HepG2 (cell line): ENCODE results near the gene MTO1. TPM values are rescaled to one million over a fixed set of nuclear protein-coding genes. Genes with fewer than 3 reads are reported as not detected.

ENCODE experiments used
- AHR ChIP-seq: IDR thresholded peaks from 2 replicates; pipeline ENCODE4 v1.6.1; 2018; ENCODE audit warnings: missing genetic modification reagents, missing compliant biosample characterization
- BHLHE40 ChIP-seq: IDR thresholded peaks from 2 replicates; pipeline ENCODE4 v1.6.1; 2011; ENCODE audit warnings: low read length, improper control_type of control experiment
- EZH2 ChIP-seq: conservative IDR thresholded peaks from 2 replicates; pipeline ENCODE4 v1.6.1; 2012; ENCODE audit warnings: mild to moderate bottlenecking, low read depth, low read length, moderate library complexity
- IRX3 ChIP-seq: sonication (generic); formaldehyde crosslinking; IDR thresholded peaks from 2 replicates; pipeline ENCODE4 v1.8.1; 2023; ENCODE audit warnings: mild to moderate bottlenecking, low read depth, missing genetic modification reagents, borderline replicate concordance
- KMT2A ChIP-seq: sonication (generic); formaldehyde crosslinking; IDR thresholded peaks from 2 replicates; pipeline ENCODE4 v1.4.0; 2020; ENCODE audit warnings: missing genetic modification reagents
- MEIS2 ChIP-seq: sonication (generic); formaldehyde crosslinking; IDR thresholded peaks from 2 replicates; pipeline ENCODE4 v1.9.0; 2021; ENCODE audit warnings: mild to moderate bottlenecking, missing genetic modification reagents
- RFXAP ChIP-seq: sonication (generic); formaldehyde crosslinking; IDR thresholded peaks from 2 replicates; pipeline ENCODE4 v1.4.0; 2020; ENCODE audit warnings: missing genetic modification reagents, borderline replicate concordance
- SATB2 ChIP-seq: sonication (generic); formaldehyde crosslinking; IDR thresholded peaks from 2 replicates; pipeline ENCODE4 v1.5.0; 2020; ENCODE audit warnings: missing genetic modification reagents
- SP5 ChIP-seq: IDR thresholded peaks from 2 replicates; pipeline ENCODE4 v1.6.1; 2016; ENCODE audit warnings: low read depth, borderline replicate concordance
- ZFP36 ChIP-seq: fragments of 150-350 bp; IDR thresholded peaks from 2 replicates; pipeline ENCODE4 v1.6.1; 2018; ENCODE audit warnings: borderline replicate concordance, low read length, low read depth; ENCODE audit not compliant: partially characterized antibody
- ZNF674 ChIP-seq: sonication (generic); formaldehyde crosslinking; IDR thresholded peaks from 2 replicates; pipeline ENCODE4 v1.5.0; 2020; ENCODE audit warnings: low read depth, mild to moderate bottlenecking, missing genetic modification reagents
- ZNF841 ChIP-seq: sonication (generic); formaldehyde crosslinking; IDR thresholded peaks from 2 replicates; pipeline ENCODE4 v1.8.1; 2023; ENCODE audit warnings: missing genetic modification reagents, borderline replicate concordance
- polyA plus RNA-seq, 8 experiments: library from polyadenylated mRNA; depleted of rRNA in 3 of 8; stranded (reverse) in 7 of 8; unstranded in 1 of 8; fragments of >200 nt; fragmentation: Illumina TruSeq in 4 of 8; extraction: Trizol in 4 of 8; gene quantifications; 2 replicates each; pipeline versions ENCODE4 v1.2.1 to v1.2.3, GENCODE V29; 2011 to 2016; ENCODE audit warnings: low read depth in 4 of 8, missing spikeins in 1 of 8, mixed read lengths in 1 of 8; ENCODE audit not compliant: insufficient read depth in 1 of 8
- total RNA-seq, 5 experiments: library from RNA; depleted of rRNA; stranded (reverse); fragments of >200 nt; fragmentation: Illumina TruSeq; extraction: Trizol; gene quantifications; 2 replicates each; pipeline ENCODE4 v1.2.3, GENCODE V29; 2016; ENCODE audit warnings: low read depth in 1 of 5
- TF ChIP-seq, protein P1 (sequence below): IDR thresholded peaks from 2 replicates; pipeline ENCODE4 v1.6.1; 2018; ENCODE audit warnings: missing genetic modification reagents, mild to moderate bottlenecking, missing compliant biosample characterization
- TF ChIP-seq, protein P2 (sequence below): sonication (generic); formaldehyde crosslinking; IDR thresholded peaks from 2 replicates; pipeline ENCODE4 v1.8.0; 2022; ENCODE audit warnings: missing genetic modification reagents, mild to moderate bottlenecking, borderline replicate concordance
- TF ChIP-seq, protein P3 (sequence below): sonication (generic); formaldehyde crosslinking; IDR thresholded peaks from 2 replicates; pipeline ENCODE4 v1.4.0; 2020; ENCODE audit warnings: missing genetic modification reagents
- TF ChIP-seq, protein P4 (sequence below): sonication (generic); formaldehyde crosslinking; IDR thresholded peaks from 2 replicates; pipeline ENCODE4 v1.4.0; 2020; ENCODE audit warnings: missing genetic modification reagents, mild to moderate bottlenecking, borderline replicate concordance
- TF ChIP-seq, protein P5 (sequence below): IDR thresholded peaks from 2 replicates; pipeline ENCODE4 v1.6.1; 2016; ENCODE audit warnings: missing genetic modification reagents, missing compliant biosample characterization
- TF ChIP-seq, protein P6 (sequence below): sonication (generic); formaldehyde crosslinking; IDR thresholded peaks from 2 replicates; pipeline ENCODE4 v1.5.0; 2020; ENCODE audit warnings: missing genetic modification reagents
- TF ChIP-seq, protein P7 (sequence below): sonication (generic); formaldehyde crosslinking; IDR thresholded peaks from 2 replicates; pipeline ENCODE4 v1.5.0; 2020; ENCODE audit warnings: mild to moderate bottlenecking, missing genetic modification reagents

MTO1 gene
- total and polyA plus RNA-seq, 2 of the 13 experiments (the other 11 are each of a cell fraction or from before 2014, with no cell fraction given), result 21.1 to 45.3 TPM

DNA sequence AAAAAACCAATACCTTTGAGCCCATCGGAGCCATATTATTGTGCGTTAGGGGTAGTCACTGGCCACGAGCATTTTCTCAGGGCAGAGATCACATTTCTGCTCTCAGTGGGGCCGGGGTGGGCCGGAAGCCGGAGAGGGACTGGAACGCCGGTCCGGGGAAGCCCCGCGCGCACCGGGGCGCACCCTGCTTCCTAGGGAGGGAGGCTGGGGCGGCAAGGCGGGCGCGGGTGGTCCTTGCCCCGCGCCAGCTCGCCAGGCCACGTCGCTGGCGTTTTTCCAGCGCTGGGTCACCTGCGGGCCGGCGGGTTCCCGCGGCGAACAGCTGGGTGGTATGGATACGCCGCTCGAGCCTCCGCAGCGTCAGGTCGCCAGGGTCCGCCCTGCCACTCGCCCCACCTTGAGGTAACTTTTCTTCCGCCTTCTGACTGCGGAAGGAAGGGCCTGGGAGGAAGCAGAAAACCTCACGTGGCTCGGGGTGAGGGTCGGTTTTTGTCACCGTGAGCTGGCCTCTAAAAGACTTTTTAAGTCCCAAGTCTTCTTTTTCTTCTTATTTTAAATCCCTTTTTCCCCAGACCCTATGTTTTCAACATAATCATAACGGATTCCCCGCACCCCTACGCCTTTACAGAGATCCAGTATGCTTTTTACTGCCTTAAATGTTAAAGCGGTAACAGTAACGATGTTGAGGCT, 62.0 kb downstream of the MTO1 start (continued):
- TF ChIP-seq, protein P1, sequence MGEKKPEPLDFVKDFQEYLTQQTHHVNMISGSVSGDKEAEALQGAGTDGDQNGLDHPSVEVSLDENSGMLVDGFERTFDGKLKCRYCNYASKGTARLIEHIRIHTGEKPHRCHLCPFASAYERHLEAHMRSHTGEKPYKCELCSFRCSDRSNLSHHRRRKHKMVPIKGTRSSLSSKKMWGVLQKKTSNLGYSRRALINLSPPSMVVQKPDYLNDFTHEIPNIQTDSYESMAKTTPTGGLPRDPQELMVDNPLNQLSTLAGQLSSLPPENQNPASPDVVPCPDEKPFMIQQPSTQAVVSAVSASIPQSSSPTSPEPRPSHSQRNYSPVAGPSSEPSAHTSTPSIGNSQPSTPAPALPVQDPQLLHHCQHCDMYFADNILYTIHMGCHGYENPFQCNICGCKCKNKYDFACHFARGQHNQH (CRISPR knock-in tag), result no peak; the same call in 1 of the 2 replicates
- no peak for TF ChIP-seq IRX3 (CRISPR knock-in tag)
- TF ChIP-seq, protein P2, sequence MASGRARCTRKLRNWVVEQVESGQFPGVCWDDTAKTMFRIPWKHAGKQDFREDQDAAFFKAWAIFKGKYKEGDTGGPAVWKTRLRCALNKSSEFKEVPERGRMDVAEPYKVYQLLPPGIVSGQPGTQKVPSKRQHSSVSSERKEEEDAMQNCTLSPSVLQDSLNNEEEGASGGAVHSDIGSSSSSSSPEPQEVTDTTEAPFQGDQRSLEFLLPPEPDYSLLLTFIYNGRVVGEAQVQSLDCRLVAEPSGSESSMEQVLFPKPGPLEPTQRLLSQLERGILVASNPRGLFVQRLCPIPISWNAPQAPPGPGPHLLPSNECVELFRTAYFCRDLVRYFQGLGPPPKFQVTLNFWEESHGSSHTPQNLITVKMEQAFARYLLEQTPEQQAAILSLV, result peak; percentile 55; the same call in 1 of the 2 replicates
- TF ChIP-seq SATB2 (CRISPR knock-in tag), result no peak
- TF ChIP-seq ZNF674 (CRISPR knock-in tag), result 0 out of 2 replicates have a peak, but pooled peaks have one; percentile 84
- TF ChIP-seq, protein P3, sequence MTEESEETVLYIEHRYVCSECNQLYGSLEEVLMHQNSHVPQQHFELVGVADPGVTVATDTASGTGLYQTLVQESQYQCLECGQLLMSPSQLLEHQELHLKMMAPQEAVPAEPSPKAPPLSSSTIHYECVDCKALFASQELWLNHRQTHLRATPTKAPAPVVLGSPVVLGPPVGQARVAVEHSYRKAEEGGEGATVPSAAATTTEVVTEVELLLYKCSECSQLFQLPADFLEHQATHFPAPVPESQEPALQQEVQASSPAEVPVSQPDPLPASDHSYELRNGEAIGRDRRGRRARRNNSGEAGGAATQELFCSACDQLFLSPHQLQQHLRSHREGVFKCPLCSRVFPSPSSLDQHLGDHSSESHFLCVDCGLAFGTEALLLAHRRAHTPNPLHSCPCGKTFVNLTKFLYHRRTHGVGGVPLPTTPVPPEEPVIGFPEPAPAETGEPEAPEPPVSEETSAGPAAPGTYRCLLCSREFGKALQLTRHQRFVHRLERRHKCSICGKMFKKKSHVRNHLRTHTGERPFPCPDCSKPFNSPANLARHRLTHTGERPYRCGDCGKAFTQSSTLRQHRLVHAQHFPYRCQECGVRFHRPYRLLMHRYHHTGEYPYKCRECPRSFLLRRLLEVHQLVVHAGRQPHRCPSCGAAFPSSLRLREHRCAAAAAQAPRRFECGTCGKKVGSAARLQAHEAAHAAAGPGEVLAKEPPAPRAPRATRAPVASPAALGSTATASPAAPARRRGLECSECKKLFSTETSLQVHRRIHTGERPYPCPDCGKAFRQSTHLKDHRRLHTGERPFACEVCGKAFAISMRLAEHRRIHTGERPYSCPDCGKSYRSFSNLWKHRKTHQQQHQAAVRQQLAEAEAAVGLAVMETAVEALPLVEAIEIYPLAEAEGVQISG (CRISPR knock-in tag), result peak; percentile 84
- TF ChIP-seq BHLHE40, result no peak; the same call in 1 of the 2 replicates
- peak; percentile 14; the same call in 1 of the 2 replicates for TF ChIP-seq AHR (CRISPR knock-in tag)
- TF ChIP-seq, protein P4, sequence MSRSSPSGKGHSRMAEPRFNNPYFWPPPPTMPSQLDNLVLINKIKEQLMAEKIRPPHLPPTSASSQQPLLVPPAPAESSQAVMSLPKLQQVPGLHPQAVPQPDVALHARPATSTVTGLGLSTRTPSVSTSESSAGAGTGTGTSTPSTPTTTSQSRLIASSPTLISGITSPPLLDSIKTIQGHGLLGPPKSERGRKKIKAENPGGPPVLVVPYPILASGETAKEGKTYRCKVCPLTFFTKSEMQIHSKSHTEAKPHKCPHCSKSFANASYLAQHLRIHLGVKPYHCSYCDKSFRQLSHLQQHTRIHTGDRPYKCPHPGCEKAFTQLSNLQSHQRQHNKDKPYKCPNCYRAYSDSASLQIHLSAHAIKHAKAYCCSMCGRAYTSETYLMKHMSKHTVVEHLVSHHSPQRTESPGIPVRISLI (CRISPR knock-in tag), result peak; percentile 38; the same call in 1 of the 2 replicates
- TF ChIP-seq MEIS2, result peak; percentile 85
- TF ChIP-seq RFXAP (CRISPR knock-in tag), result 0 out of 2 replicates have a peak, but pooled peaks have one; percentile 39
- TF ChIP-seq, protein P5, sequence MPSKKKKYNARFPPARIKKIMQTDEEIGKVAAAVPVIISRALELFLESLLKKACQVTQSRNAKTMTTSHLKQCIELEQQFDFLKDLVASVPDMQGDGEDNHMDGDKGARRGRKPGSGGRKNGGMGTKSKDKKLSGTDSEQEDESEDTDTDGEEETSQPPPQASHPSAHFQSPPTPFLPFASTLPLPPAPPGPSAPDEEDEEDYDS (CRISPR knock-in tag), result peak; percentile 52; the same call in 1 of the 2 replicates
- TF ChIP-seq ZNF841 (CRISPR knock-in tag), result no peak
- TF ChIP-seq, protein P6, sequence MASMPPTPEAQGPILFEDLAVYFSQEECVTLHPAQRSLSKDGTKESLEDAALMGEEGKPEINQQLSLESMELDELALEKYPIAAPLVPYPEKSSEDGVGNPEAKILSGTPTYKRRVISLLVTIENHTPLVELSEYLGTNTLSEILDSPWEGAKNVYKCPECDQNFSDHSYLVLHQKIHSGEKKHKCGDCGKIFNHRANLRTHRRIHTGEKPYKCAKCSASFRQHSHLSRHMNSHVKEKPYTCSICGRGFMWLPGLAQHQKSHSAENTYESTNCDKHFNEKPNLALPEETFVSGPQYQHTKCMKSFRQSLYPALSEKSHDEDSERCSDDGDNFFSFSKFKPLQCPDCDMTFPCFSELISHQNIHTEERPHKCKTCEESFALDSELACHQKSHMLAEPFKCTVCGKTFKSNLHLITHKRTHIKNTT, result no peak
- TF ChIP-seq, protein P7, sequence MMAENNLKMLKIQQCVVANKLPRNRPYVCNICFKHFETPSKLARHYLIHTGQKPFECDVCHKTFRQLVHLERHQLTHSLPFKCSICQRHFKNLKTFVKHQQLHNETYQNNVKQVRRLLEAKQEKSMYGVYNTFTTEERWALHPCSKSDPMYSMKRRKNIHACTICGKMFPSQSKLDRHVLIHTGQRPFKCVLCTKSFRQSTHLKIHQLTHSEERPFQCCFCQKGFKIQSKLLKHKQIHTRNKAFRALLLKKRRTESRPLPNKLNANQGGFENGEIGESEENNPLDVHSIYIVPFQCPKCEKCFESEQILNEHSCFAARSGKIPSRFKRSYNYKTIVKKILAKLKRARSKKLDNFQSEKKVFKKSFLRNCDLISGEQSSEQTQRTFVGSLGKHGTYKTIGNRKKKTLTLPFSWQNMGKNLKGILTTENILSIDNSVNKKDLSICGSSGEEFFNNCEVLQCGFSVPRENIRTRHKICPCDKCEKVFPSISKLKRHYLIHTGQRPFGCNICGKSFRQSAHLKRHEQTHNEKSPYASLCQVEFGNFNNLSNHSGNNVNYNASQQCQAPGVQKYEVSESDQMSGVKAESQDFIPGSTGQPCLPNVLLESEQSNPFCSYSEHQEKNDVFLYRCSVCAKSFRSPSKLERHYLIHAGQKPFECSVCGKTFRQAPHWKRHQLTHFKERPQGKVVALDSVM (CRISPR knock-in tag), result peak; percentile 79
- no peak for TF ChIP-seq ZFP36
- no peak for TF ChIP-seq EZH2
- TF ChIP-seq KMT2A (CRISPR knock-in tag), result peak; percentile 61; the same call in 1 of the 2 replicates
- no peak for TF ChIP-seq SP5 (CRISPR knock-in tag)
